NCI-H2107 treated with DMSO at 0.1 percent for 48 hours (cell line): ENCODE results near the gene MTURN.

Experiments used
- DNase-seq: peaks from one replicate; lab custom pipeline; 2025; ENCODE audit not compliant: unreplicated experiment; lab: John Stamatoyannopoulos, UW

Gene MTURN

DNA sequence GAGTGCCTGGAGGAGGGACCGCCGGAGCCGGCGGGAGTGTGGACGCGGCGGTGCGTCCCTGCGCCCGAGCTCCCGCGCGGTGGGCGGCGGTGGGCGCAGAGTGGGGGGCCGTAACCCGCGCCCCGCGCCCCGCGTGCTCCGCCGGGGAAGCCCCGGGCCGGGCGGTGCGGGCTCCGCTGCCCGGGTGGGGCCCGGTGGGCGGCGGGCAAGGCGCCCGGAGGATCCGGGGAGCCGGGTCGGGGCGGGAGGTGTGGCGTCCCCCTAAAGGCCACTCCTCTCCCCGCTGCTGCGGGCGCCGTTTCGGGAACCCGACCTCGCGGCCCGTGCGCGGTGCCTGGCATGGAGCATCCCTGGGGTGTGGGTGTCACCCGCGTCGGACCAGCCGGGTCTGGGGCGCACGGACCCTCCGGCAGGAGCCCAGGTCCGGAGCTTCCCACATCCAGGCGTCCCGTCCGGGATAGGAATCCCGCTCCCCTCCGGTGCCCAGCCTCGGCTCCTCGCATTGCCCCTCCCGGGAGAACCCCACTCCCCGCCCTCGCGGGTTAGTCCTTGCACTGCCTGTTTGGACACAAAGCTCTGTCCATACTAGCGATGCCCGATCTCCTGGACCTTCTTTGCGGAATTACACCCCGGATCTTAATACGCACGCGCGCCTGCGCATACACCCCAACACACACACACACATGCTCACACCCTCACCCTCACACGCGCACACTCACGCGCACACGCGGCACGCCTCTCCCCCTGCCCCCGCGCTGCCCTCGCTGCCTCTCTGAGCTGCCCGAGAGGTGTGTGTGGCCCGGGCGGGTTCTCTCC is 723 bp downstream of the MTURN start:
- DNase-seq = peak; percentile 57

DNA sequence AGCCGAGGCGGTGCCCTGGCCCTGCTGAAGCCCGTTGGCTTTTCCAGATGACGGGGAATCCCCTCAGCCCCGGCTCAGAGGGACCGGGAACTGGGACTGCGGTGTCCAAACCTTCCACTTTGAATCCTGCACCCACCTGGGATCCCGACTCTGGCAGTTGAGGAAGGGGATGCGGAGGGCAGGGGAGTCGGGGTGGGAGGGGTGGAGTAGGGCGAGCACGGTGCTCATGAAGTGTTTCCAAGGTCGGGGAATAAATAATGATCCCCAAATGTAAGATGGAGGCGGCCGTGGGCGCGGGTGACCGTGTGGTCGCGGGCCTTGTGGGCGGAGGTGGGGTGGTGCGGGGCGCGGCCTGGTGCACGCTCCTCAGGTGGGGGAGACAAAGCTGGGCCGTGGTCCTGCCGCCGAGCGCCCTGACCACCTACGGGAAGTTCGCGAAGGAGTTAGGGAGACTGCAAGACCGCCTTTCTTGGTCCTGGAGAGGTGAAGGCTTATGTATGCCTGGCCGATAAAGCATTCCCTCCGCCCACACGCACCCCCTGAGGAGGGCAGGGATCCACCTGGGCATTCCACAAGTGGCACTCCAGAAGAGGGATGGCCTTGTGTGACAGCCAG is 1.4 kb downstream of the MTURN start:
- DNase-seq = peak; percentile 40

DNA sequence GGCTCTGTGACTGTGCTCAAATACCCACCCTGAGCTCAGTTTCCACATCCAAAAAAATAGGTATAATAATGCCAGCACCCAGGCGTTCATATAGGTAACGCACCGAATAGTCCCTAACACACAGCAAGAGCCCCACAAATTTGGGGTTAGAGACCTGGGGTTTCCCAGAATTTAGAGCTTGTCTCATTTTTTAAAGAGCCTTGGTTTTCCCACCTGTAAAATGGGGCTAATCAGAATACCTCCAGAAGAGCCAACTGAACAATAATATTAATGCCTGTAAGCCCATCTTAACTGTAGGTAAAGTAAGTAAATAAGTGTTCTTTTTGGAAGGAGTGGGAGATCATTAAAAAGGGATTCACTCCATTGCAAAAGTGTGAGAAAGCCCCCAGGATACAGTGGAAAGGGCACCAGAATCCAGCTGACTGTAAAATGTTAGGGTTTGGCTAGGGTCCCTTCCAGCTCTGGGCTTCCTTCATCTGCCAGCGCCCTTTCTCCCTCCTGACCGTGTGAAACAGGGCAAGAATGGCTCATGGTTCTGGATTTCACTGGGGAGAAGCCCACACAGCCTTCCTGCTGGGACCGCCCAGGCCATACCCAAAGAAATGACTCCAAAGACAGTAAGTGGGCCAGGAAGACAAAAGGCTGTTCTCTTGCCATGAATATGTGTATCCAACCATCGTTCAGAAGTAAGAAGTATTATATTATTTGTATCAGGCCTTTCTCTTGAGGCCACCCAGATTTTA is 2.1 kb downstream of the MTURN start:
- DNase-seq = no peak

DNA sequence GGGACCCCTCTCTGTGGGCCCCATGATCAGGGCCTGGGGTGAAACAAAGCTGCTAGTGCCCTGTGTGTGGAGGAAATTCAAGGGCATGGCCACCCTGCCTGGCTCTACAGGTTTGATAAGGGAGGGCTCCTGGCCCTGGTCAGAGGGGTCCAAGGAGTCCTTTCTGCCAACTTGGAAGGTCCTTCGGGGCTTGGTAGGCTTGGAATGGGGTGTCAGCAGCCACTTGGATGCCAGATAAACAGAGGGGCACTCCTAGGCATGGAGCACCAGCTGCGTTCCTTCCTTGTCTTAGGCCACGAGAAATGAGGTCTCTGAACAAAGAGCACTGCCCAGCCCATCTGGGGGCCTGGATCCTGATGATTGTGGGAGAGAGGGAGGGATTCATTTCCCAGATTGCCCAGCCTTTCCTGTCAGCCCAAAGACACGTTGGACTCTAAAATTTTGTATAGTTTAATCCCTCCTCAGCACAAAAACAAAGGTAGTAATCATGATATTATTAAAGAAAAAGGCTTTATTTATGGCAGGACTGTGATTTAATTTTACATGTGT is 5.1 kb downstream of the MTURN start:
- DNase-seq = no peak

DNA sequence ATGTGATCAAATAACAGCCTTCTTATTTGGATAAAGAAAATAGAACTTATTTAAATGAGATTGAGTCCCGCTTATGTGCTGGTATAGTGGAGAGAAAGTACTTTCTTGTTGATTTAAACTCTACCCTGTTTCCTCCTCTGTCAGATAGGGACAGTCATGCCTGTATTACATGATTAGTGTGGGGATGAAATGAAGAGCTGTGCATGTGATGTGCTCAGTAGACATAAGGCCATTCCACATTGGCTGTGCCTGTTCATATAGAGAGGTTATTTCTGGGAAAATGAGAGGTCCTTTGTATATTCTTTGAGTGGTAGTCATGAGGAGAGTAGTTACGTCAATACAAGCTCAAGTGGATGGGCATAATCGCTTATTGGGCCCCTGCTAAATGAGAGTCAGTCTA is 5.7 kb downstream of the MTURN start:
- DNase-seq = peak; percentile 50

DNA sequence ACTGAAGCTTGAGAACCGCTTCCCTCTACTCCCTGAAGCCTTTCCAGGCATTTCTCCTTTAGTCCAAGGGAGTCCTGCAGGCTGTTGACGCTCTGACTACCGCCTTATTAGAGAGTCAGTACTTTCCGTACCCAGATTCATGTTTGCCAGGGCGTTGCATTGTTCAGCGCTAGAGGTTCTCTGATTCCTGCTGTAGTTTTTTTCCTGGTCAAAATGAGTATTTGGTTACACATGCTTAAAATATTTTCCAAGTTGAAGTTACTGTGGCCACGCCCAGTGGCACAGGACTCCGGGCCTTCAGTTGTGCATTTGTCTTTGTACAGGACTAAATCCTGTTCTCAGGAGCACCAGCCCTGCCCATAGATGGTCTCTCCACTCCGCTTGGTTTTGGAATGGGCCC is 7.9 kb downstream of the MTURN start:
- DNase-seq = peak; percentile 88

DNA sequence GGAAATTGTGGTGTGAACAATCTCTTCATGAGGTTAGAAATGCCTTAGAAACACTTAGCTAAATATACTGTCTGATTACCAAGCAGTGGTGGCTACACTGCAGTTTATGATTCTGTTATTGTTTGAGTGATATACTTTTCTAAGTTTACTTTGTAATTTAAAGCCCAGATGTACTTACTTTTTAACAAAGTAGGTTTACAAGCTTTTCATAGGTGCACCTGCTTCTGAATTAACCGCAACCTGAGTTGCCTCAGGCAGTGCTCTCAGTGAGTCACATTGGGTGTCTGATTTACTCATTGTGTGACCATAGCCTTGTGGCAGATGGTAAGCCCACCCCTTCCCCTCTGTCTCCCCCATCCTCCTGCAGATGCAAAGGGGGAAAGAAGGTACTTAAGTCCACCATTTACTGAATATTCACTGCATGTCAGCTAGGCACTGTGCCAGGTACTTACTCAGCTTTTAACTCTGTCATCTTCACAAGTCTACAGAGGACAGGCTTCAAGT is 9.0 kb downstream of the MTURN start:
- DNase-seq = peak; percentile 100

DNA sequence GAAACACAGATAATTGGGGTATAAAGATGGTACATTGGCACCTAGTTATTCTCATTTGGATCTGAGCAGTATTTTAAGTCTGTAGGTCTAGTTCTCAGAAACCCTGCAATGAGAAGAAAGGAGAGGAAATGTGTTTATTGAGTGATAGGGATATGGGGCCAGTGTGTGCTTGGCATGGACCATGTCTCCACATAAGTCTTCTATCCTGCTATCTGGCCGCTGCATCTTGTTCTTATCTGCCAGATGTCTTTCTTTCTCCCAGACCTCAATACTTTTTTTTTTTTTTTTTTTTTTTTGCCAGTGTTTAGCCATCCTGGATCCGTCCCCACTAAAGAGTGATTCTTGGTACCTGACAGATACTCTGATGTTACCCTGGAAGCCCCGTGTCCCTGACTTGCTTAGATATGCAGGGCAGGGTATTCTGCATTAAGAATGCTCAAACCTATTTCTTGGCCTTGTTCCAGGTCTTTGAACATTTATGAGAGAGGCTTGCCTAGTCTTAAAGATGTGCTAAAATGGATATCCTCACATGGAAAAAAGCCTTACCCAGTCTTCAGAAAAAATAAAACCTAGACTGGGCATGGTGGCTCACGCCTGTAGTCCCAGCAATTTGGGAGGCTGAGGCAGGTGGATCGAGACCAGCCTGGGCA is 10.0 kb downstream of the MTURN start:
- peak; percentile 86 for DNase-seq

DNA sequence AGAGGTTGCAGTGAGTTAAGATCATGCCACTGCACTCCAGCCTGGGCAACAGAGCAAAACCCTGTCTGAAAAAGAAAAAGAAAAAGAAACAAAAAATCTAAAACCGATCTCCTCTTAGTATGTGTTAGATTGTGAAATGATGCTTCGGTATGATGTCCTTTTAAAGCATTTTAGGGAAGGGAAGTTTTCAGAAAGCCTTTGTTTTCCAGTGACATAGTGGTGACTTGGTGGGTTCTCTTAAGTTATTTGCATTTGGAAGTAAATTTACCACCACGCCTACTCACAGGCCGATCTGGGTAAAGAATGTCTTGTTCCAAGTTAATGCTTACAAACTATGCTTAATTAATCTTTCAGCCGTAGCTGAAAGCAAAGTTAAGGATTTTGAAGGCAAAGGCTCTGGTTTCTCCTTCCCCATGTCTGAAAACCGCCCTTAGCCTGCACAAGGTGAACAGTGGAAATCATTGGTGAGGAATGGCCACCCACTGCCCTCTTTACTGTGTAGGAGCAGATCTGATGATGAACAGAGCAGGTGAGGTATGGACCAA is 10.7 kb downstream of the MTURN start:
- DNase-seq = no peak

DNA sequence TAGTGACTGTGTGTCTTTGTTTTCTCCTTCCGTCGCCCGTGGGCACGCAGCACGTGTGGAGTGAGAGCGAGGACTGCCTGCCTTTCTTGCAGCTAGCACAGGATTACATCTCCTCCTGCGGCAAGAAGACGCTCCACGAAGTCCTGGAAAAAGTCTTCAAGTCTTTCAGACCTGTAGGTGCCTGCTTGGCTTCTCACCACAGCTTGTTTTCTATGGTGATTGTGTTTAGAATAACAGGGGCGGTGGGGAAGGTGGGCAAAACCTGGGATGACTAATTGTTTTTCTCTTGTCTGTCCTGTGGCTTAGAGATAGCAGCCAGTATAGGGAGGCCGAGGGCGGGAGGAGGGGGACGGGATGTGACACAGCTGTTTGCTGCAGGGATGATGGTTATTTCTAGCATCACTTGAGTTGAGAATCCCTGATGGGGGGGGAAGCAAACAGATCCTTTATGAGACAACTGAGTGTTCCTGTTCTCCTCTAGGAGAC is 11.4 kb downstream of the MTURN start:
- DNase-seq = peak; percentile 75

DNA sequence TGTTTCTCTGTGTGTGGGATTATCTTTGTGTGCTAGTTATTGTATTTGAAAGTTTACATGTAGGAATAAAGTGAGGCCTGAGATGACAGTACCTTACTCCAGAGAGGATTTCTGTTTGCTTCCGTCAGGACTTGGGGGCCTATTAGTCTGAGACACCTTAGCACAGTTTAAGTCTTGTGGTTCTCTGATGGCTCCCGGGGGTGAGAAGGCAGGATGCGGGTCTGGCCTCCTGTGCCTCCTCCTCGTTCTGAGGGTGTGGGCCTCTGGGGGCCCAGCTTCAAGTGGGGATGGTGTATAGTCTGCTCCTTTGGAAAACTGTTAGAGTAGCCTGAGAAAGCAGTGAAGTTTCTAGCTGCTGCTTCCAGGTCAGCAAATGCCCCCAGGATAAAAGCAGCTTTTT is 12.4 kb downstream of the MTURN start:
- DNase-seq = peak; percentile 47

DNA sequence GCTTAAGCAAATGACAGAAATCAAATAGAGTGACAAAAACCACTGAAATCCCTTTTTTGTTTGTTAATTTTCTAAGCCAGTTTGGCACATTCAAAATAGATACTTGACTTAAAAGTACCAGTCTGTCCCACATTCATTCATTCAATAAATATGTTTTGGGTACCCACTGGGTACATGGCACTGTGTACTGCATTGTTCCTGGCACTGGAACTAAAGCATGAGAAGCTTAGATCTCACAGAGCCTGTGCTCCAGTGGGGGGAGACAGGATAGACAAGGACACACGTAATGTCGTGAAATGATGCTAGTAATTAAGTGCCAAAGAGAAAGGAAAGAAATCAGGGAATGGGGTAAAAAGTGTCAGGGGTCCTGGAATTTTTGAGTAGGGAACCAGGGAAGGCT is 13.0 kb downstream of the MTURN start:
- DNase-seq = no peak

DNA sequence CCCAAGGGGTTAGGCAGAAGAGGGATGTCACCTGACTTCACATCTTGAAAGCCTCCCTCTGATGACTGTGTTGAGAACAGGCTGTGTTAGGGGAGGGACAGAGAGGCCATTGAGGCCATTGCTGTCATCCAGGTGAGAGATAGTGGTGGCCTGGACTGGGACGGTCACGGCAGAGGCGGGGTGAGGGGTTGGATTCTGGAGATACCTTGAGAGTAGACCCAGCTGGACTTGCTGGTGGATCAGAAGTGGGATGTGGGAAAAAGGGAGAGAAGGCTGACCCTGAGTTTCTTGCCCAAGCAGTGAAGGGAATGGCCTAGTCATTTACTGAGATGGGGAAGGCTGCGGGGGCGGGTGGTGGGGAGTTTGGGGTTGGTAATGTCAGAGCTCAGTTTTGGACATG is 13.6 kb downstream of the MTURN start:
- DNase-seq = no peak

DNA sequence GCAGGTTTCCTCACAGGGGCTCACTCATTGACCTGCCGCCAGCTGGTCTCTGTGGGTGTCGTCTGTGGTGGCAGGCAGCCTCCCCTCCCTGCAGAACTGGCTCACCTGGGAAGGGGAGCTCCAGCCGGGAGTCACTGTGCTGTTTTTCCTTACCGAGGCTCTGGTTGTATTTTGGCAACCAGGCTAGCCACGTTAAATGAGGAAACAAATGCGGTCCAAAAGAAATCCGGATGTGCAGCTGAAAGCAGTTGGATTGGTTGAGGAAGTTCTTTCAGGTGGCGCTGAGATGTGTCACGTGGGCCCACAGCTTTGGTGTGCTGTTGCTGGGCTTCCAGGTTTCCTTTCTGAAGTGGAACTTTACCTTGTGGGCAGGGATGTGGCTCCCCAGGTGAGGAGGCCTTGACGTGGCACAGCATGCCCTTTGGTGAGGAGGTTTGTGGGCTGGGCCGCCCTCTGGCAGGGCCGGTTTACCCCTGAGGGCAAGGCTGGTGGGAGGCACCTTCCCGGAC is 14.2 kb downstream of the MTURN start:
- peak; percentile 97 for DNase-seq

DNA sequence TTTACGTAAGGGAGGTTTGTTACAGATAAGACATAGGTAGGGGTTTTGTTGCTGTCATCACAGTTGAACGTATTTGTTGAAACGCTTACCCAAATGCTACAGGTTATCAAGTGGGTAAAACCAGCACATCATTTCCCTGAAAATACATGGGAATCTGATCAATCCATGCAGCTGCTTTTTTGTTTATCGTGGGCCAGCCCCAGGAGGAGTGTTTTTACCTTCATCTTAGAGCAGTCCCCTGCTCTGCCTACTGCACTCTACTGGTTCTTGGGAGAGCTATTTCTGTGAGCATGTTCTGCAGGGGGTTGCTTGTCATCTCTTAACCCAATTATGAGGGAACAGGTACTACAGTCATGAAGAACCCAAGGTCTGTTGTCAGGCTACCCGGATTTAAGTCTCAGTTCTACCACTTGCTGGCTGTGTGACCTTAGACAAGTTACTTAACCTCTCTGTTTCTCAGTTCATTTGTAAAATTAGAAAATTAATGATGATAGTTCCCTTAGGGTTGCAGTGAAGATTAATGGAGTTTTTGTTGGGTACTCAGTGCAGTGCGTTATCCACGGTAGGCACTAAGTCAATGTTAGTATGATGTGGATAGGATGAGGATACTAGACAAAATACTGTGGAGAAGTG is 15.0 kb downstream of the MTURN start:
- no peak for DNase-seq

DNA sequence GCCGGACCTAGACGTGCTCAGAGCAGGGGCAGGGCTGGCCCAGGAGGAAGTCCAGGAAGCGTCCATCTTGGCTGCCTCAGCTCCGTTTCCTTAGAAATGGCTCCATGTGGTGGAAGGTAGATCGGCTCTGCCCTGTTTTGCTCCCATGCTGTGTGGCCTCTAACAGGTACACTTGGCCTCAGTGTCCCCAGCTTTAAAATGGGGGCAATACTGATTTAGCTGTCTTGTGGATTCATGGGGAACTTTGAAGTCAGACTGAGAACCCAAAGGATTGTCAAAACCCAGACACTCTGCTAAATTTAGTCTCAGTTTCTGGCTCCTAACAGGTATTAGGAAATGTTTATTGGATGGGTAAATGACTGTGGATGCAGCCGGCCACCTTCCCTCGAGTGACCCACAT is 15.9 kb downstream of the MTURN start:
- no peak for DNase-seq

DNA sequence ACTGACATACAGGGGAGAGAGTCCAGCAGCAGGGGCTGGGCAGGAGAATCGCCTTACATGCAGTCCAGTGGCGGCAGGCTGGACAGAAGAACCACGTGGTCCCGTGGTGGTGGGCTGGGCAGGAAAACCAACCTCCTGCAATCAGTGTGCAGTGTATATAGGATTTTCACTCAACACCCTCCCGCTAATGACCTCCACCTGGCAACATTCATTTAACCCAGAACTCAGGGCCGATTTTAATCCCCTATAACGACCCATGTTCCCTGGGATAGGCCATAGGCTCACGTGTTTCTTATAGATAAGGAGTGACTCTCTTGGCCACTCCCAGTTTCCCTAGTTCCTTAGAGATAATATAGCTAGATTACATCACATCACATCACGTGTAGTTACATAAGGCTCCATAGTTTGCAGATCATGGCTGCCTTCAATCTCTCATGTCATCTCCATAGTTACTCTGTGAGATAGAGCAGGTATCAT is 19.4 kb downstream of the MTURN start:
- DNase-seq = no peak

DNA sequence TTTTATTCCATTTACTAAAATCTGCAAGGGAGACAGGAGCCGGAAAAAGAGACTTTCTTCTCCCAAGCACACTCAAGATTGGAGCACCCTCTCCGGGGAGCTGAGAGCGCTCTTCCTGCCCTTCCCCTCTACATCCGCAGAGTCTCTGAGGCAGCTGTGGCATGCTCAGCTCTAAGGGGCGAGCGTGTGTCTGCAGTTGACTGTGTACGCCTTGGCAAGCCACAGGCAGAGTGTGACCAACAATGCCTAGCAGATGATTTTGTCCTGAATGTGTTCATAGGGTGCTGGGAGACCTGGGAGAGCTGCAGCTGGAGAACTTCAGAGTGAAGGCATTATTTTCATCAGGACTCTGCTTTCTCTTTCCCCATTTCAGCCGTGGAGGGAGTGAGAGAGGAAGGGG is 20.7 kb downstream of the MTURN start:
- peak; percentile 56 for DNase-seq

DNA sequence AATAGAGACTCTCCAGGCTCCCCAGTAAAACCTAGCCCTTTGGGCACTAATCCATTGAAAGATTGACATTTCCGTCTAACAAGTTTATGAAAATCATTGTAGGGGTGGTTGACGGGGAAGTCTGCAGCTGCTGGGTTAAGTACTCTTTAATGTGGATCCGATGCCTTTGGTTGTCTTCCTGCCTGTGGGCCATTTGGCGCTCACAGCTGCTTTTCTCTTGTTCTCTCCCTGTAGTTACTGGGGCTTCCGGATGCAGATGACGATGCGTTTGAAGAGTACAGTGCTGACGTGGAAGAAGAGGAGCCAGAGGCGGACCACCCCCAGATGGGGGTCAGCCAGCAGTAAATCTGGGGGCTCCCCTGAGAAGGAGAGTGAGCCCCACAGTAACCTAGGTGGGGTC is 22.4 kb downstream of the MTURN start:
- peak; percentile 72 for DNase-seq

DNA sequence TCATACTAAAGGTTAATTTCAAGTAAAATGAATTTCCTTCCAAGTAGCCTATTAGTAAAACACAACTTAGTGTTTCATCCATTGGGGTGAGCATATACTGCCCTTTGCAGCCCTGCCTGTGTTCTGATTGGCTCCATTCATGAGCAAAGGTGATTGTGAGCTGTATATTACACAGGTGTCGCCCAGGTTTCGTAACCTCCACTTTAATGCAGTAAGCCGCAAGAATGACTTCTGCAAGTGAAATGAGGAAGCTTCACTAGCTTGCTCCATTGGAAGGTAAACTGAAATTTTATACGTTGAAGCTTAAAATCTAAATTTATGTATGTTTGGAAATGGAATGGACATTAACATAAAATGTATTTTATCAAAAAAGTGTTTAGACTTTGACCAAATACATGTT is 24.4 kb downstream of the MTURN start:
- DNase-seq = peak; percentile 85
